Inferior parietal cortex (tissue), 1 donor: ENCODE results near the gene ACTR3.
"Not testable (repeated sequence)": the region's sequence is repeated elsewhere in the genome, so short reads cannot be mapped to it uniquely, and the experiment has no call there.

Experiments
- DNase-seq: peaks from one replicate; pipeline ENCODE4 v3.0.0-alpha.2; 2016; ENCODE audit errors: extremely low spot score

The ACTR3 gene

GRCh38 chr2:113905886-113906285, 16.0 kb downstream of the ACTR3 start:
- DNase-seq = no peak

- DNase-seq = no peak
Observed at GRCh38 chr2:113906647-113907046, 16.8 kb downstream of the ACTR3 start.

GRCh38 chr2:113907297-113907696, 17.4 kb downstream of the ACTR3 start:
- DNase-seq = no peak

GRCh38 chr2:113910110-113910717, 20.3 kb downstream of the ACTR3 start:
- no peak for DNase-seq

- no peak for DNase-seq
Observed at GRCh38 chr2:113910967-113911678, 21.2 kb downstream of the ACTR3 start.

- no peak for DNase-seq
Observed at GRCh38 chr2:113915082-113915819, 25.4 kb downstream of the ACTR3 start.

- DNase-seq = no peak
Observed at GRCh38 chr2:113918229-113918628, 28.3 kb downstream of the ACTR3 start.

GRCh38 chr2:113920996-113921395, 31.1 kb downstream of the ACTR3 start:
- DNase-seq = no peak

GRCh38 chr2:113922335-113922734, 32.4 kb downstream of the ACTR3 start:
- no peak for DNase-seq

GRCh38 chr2:113922784-113923183, 32.9 kb downstream of the ACTR3 start:
- DNase-seq = no peak

GRCh38 chr2:113925884-113926283, 36.0 kb downstream of the ACTR3 start:
- no peak for DNase-seq

- no peak for DNase-seq
Observed at GRCh38 chr2:113926314-113926713, 36.4 kb downstream of the ACTR3 start.

GRCh38 chr2:113930448-113930847, 40.6 kb downstream of the ACTR3 start:
- DNase-seq = no peak

GRCh38 chr2:113937501-113937900, 47.6 kb downstream of the ACTR3 start:
- DNase-seq = no peak

- DNase-seq = no peak
Observed at GRCh38 chr2:113940891-113941290, 51.0 kb downstream of the ACTR3 start.

GRCh38 chr2:113945784-113946183, 55.9 kb downstream of the ACTR3 start:
- DNase-seq = not testable (repeated sequence)

- DNase-seq = not testable (repeated sequence)
Observed at GRCh38 chr2:113950906-113951305, 61.0 kb downstream of the ACTR3 start.

- no peak for DNase-seq
Observed at GRCh38 chr2:113961000-113961399, 71.1 kb downstream of the ACTR3 start.

- no peak for DNase-seq
Observed at GRCh38 chr2:113962692-113963480, 73.0 kb downstream of the ACTR3 start.

- DNase-seq = no peak
Observed at GRCh38 chr2:113963965-113964364, 74.1 kb downstream of the ACTR3 start.

GRCh38 chr2:113964436-113964835, 74.5 kb downstream of the ACTR3 start:
- no peak for DNase-seq

GRCh38 chr2:113965228-113965627, 75.3 kb downstream of the ACTR3 start:
- DNase-seq = no peak
